Astrocyte (in vitro differentiated cells and primary cell): ENCODE data around the gene DOCK6. TPM values are rescaled to one million over a fixed set of nuclear protein-coding genes. Genes with fewer than 3 reads are reported as not detected.

Experiments used
- DNase-seq: peaks from one replicate; pipeline ENCODE4 v3.0.0-alpha.2; 2010; ENCODE audit warnings: low read depth
- FAIRE-seq: peaks from 2 replicates; lab custom pipeline; 2011; peaks lifted over from hg19 to GRCh38; lab: Jason Lieb, UNC
- H2AFZ ChIP-seq: 2 replicates; pipeline ENCODE4 v1.6.0; 2012; ENCODE audit warnings: low read depth, low read length, inconsistent platforms
- H3K27ac ChIP-seq: 2 replicates; pipeline ENCODE4 v1.5.1; 2011; ENCODE audit warnings: low read depth, low read length, inconsistent platforms
- H3K27me3 ChIP-seq: 2 replicates; pipeline ENCODE4 v1.6.0; 2011; ENCODE audit warnings: low read length, inconsistent platforms; ENCODE audit not compliant: insufficient read depth
- H3K36me3 ChIP-seq: 2 replicates; pipeline ENCODE4 v1.5.1; 2011; ENCODE audit warnings: low read length, inconsistent platforms; ENCODE audit not compliant: insufficient read depth
- H3K4me1 ChIP-seq: 2 replicates; pipeline ENCODE4 v1.5.1; 2011; ENCODE audit warnings: low read length, inconsistent platforms; ENCODE audit not compliant: insufficient read depth
- H3K4me2 ChIP-seq: 2 replicates; pipeline ENCODE4 v1.6.0; 2012; ENCODE audit warnings: low read length, inconsistent platforms
- H3K4me3 ChIP-seq: 2 replicates; pipeline ENCODE4 v1.5.1; 2011; ENCODE audit warnings: low read depth, mild to moderate bottlenecking, low read length, inconsistent platforms; ENCODE audit not compliant: insufficient read depth
- H3K79me2 ChIP-seq: 2 replicates; pipeline ENCODE4 v1.6.0; 2012; ENCODE audit warnings: mild to moderate bottlenecking, low read length, inconsistent platforms; ENCODE audit not compliant: insufficient read depth
- H3K9ac ChIP-seq: 2 replicates; pipeline ENCODE4 v1.6.0; 2012; ENCODE audit warnings: mild to moderate bottlenecking, low read length, inconsistent platforms
- H3K9me3 ChIP-seq: 2 replicates; pipeline ENCODE4 v1.5.1; 2012; ENCODE audit warnings: low read depth, mild to moderate bottlenecking, low read length, inconsistent platforms; ENCODE audit not compliant: insufficient read depth
- H4K20me1 ChIP-seq: 2 replicates; pipeline ENCODE4 v1.6.0; 2012; ENCODE audit warnings: low read length, inconsistent platforms; ENCODE audit not compliant: insufficient read depth
- H3K27ac Mint-ChIP-seq: one replicate; pipeline ENCODE4 v1.8.0; 2021; ENCODE audit warnings: mild to moderate bottlenecking, mixed read lengths; ENCODE audit not compliant: unreplicated experiment
- H3K27me3 Mint-ChIP-seq: one replicate; pipeline ENCODE4 v1.8.0; 2021; ENCODE audit warnings: low read depth, mixed read lengths; ENCODE audit not compliant: unreplicated experiment
- H3K36me3 Mint-ChIP-seq: one replicate; pipeline ENCODE4 v1.8.0; 2021; ENCODE audit warnings: low read depth, mixed read lengths; ENCODE audit not compliant: unreplicated experiment
- H3K4me1 Mint-ChIP-seq: one replicate; pipeline ENCODE4 v1.8.0; 2021; ENCODE audit warnings: low read depth, mixed read lengths; ENCODE audit not compliant: unreplicated experiment
- H3K4me3 Mint-ChIP-seq: one replicate; pipeline ENCODE4 v1.8.0; 2021; ENCODE audit warnings: mild to moderate bottlenecking, moderate library complexity, mixed read lengths; ENCODE audit not compliant: unreplicated experiment
- H3K9me3 Mint-ChIP-seq: one replicate; pipeline ENCODE4 v1.8.0; 2021; ENCODE audit warnings: mild to moderate bottlenecking, mixed read lengths; ENCODE audit not compliant: unreplicated experiment
- EZH2 ChIP-seq: IDR thresholded peaks from 2 replicates; pipeline ENCODE4 v1.6.1; 2012; ENCODE audit warnings: mild to moderate bottlenecking, low read length, inconsistent platforms; ENCODE audit not compliant: insufficient read depth
- total RNA-seq: library from RNA; stranded (reverse); gene quantifications from 2 replicates; pipeline ENCODE4 v1.2.1, GENCODE V29; 2021
- TF ChIP-seq, protein P1 (sequence below): IDR thresholded peaks from 2 replicates; pipeline ENCODE4 v1.5.1; 2011; ENCODE audit warnings: low read depth, mild to moderate bottlenecking, inconsistent platforms, low read length, moderate library complexity; ENCODE audit not compliant: insufficient read depth

DOCK6 gene
- total RNA-seq, 1 donor from 2014 or later: 38.3 TPM

DNA sequence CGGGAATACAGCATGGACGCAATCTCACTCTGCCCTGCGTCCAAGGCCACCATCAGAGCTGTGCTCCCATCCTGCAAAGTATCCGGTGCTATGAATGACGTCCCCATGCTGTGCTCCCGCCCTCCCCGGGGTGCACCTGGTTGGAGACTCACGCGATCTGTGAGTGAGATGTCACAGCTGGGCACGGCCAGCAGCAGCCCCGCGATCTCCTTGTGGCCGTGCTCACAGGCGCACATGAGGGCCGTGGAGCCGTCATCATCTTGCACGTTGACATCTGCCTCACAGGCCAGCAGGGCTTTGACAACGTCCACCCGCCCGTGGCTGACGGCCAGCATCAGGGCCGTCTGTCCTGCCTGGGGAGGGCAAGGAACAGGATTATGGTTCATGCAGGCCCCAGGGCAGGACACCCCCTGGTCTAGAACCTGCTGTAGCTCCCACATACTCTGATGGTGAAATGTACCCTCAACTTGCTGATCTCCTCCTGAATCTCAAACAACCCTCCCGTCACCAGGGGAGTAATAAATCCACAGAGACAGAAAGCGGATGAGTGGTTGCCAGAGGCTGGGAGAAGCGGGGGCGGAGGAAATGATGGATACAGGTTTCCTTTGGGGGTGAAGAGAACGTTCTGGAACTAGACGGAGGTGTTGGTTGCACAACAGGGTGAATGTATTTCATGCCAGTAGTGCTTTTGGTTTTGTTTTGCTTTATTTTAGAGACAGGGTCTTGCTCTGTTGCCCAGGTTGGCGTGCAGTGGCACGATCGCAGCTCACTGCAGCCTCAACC is 92.2 kb downstream of the DOCK6 start:
- Histone ChIP-seq H3K4me1 (peaks cover 29% of the 10 kb centered on the region), H4K20me1 (no peaks in the 10 kb centered on the region), H3K9ac (no peak overlapping the region), H3K4me2 (no peak overlapping the region), H3K27me3 (no peaks in the 10 kb centered on the region), H3K4me3 (no peak overlapping the region), H2AFZ (no peak overlapping the region), H3K36me3 (peaks cover 18% of the 10 kb centered on the region), H3K9me3 (no peaks in the 10 kb centered on the region), H3K27ac (no peak overlapping the region), H3K79me2 (no peaks in the 10 kb centered on the region)
- Mint-ChIP-seq H3K36me3 (peaks cover 42% of the 10 kb centered on the region), H3K4me1 (peaks cover 6% of the 10 kb centered on the region), H3K4me3 (no peak overlapping the region), H3K9me3 (no peaks in the 10 kb centered on the region), H3K27ac (no peak overlapping the region), H3K27me3 (no peaks in the 10 kb centered on the region)
- TF ChIP-seq, protein P1, sequence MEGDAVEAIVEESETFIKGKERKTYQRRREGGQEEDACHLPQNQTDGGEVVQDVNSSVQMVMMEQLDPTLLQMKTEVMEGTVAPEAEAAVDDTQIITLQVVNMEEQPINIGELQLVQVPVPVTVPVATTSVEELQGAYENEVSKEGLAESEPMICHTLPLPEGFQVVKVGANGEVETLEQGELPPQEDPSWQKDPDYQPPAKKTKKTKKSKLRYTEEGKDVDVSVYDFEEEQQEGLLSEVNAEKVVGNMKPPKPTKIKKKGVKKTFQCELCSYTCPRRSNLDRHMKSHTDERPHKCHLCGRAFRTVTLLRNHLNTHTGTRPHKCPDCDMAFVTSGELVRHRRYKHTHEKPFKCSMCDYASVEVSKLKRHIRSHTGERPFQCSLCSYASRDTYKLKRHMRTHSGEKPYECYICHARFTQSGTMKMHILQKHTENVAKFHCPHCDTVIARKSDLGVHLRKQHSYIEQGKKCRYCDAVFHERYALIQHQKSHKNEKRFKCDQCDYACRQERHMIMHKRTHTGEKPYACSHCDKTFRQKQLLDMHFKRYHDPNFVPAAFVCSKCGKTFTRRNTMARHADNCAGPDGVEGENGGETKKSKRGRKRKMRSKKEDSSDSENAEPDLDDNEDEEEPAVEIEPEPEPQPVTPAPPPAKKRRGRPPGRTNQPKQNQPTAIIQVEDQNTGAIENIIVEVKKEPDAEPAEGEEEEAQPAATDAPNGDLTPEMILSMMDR: no peak
- TF ChIP-seq EZH2: no peak
- DNase-seq (peak; percentile 35), FAIRE-seq (no peak)

DNA sequence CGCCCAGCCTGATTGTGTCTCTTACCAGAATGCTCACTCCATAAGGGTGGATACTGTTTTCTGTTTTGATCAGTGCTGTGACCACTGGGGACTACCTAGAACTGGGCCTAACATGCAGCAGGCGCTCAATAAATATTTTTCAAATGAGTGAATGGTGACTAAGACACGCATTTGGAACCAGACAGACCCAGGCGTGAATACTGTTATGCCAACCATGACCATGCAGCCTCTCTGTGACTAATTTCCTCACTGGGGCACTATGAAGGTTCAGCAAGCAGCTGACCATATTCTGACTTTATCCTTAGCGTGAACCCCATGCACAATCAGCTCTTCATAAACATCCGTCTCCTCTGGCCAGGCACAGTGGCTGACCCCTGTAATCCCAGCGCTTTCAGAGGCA is 93.8 kb downstream of the DOCK6 start:
- Histone ChIP-seq H3K9me3 (no peaks in the 10 kb centered on the region), H3K9ac (peak overlapping the region; percentile 64), H3K27me3 (no peaks in the 10 kb centered on the region), H3K79me2 (no peaks in the 10 kb centered on the region), H4K20me1 (no peaks in the 10 kb centered on the region), H2AFZ (no peak overlapping the region), H3K27ac (peak overlapping the region; percentile 84), H3K36me3 (peaks cover 15% of the 10 kb centered on the region), H3K4me3 (no peak overlapping the region), H3K4me2 (peak overlapping the region; percentile 53), H3K4me1 (peaks cover 38% of the 10 kb centered on the region)
- Mint-ChIP-seq H3K4me3 (no peak overlapping the region), H3K9me3 (no peaks in the 10 kb centered on the region), H3K4me1 (peaks cover 6% of the 10 kb centered on the region), H3K36me3 (peaks cover 42% of the 10 kb centered on the region), H3K27me3 (no peaks in the 10 kb centered on the region), H3K27ac (peak overlapping the region; percentile 76)
- no peak for TF ChIP-seq EZH2
- TF ChIP-seq, protein P1: no peak
- DNase-seq (peak; percentile 92), FAIRE-seq (peak; percentile 96)
